CD8-positive, alpha-beta memory T cell (primary cell): ENCODE data around the gene PRPF40B. TPM values are rescaled to one million over a fixed set of nuclear protein-coding genes. Genes with fewer than 3 reads are reported as not detected.

Source experiments
- CTCF ChIA-PET: fragments of 350-600 bp; sonication (Branson Sonifier 250); formaldehyde crosslinking; loops from one replicate; lab custom pipeline; 2021; ENCODE audit warnings: antibody characterized with exemption; lab: Charles Lee
- POLR2A ChIA-PET: fragments of 350-600 bp; sonication (Branson Sonifier 250); formaldehyde crosslinking; loops from one replicate; lab custom pipeline; 2021; ENCODE audit warnings: antibody characterized with exemption; lab: Charles Lee
- DNase-seq, 5 donors: peaks; one replicate each; pipeline versions ENCODE4 v3.0.0 to v3.0.0-alpha.2; 2020 to 2022; ENCODE audit warnings: mixed read lengths in 1 of 5
- H3K27ac ChIP-seq: one replicate; pipeline ENCODE4 v1.7.0; 2013; ENCODE audit warnings: low read depth, mild to moderate bottlenecking, low read length, moderate library complexity
- H3K27me3 ChIP-seq: 2 replicates; pipeline ENCODE4 v1.7.0; 2013; ENCODE audit warnings: low read length, mild to moderate bottlenecking; ENCODE audit not compliant: insufficient read depth, poor library complexity, severe bottlenecking
- H3K36me3 ChIP-seq: 2 replicates; pipeline ENCODE4 v1.7.0; 2013; ENCODE audit warnings: mild to moderate bottlenecking, low read length, moderate library complexity; ENCODE audit not compliant: insufficient read depth
- H3K4me1 ChIP-seq: 2 replicates; pipeline ENCODE4 v1.7.0; 2013; ENCODE audit warnings: mild to moderate bottlenecking, low read length, moderate library complexity; ENCODE audit not compliant: insufficient read depth
- H3K4me3 ChIP-seq: 2 replicates; pipeline ENCODE4 v1.7.0; 2013; ENCODE audit warnings: mild to moderate bottlenecking, low read length
- H3K9me3 ChIP-seq: 2 replicates; pipeline ENCODE4 v1.7.0; 2013; ENCODE audit warnings: mild to moderate bottlenecking, low read length
- H3K27ac Mint-ChIP-seq, 8 donors: one replicate each; pipeline ENCODE4 v1.8.0; 2020 to 2021; ENCODE audit warnings: mixed read lengths in 8 of 8, mild to moderate bottlenecking in 6 of 8, inconsistent platforms in 3 of 8, moderate library complexity in 3 of 8
- H3K27me3 Mint-ChIP-seq, 2 donors: one replicate each; pipeline ENCODE4 v1.8.0; 2020 to 2021; ENCODE audit warnings: mixed read lengths in 2 of 2, mild to moderate bottlenecking in 1 of 2, moderate library complexity in 1 of 2
- H3K36me3 Mint-ChIP-seq, 3 donors: one replicate each; pipeline ENCODE4 v1.8.0; 2020 to 2021; ENCODE audit warnings: mixed read lengths in 3 of 3, inconsistent platforms in 1 of 3, mild to moderate bottlenecking in 1 of 3
- H3K4me1 Mint-ChIP-seq, 3 donors: one replicate each; pipeline ENCODE4 v1.8.0; 2020 to 2021; ENCODE audit warnings: mixed read lengths in 3 of 3, inconsistent platforms in 1 of 3, mild to moderate bottlenecking in 1 of 3
- H3K4me3 Mint-ChIP-seq, 7 donors: one replicate each; pipeline ENCODE4 v1.8.0; 2020 to 2021; ENCODE audit warnings: mixed read lengths in 7 of 7, mild to moderate bottlenecking in 6 of 7, moderate library complexity in 4 of 7, inconsistent platforms in 2 of 7
- H3K9me3 Mint-ChIP-seq, 5 donors: one replicate each; pipeline ENCODE4 v1.8.0; 2020 to 2022; ENCODE audit warnings: mixed read lengths in 5 of 5, mild to moderate bottlenecking in 3 of 5, moderate library complexity in 2 of 5, inconsistent platforms in 1 of 5
- polyA plus RNA-seq: library from polyadenylated mRNA; unstranded; fragments of 300-500 nt; fragmentation: Illumina TruSeq; gene quantifications from one replicate; pipeline ENCODE4 v1.2.3, GENCODE V29; 2021
- total RNA-seq, 2 experiments: library from RNA; stranded (reverse); gene quantifications; one replicate each; pipeline ENCODE4 v1.2.3, GENCODE V29; 2021

The PRPF40B gene
- total and polyA plus RNA-seq, 3 experiments from 2014 or later = 2.0 to 9.9 (median 9.0) TPM

- no peaks in the 10 kb centered on the region for H3K9me3 Mint-ChIP-seq
- no peaks in the 10 kb centered on the region for H3K27me3 Mint-ChIP-seq
Measured at GRCh38 chr12:49648712-49649003, 25.3 kb downstream of the PRPF40B start.

GRCh38 chr12:49649445-49649844 is 26.1 kb downstream of the PRPF40B start:
- peaks cover 2 to 88% (median 14%) of the 10 kb centered on the region in 3 donors for H3K36me3 Mint-ChIP-seq

More at GRCh38 chr12:49648712-49649003, 25.3 kb downstream of the PRPF40B start:
- H3K27ac ChIP-seq = no peak overlapping the region
- peaks cover 20% of the 10 kb centered on the region for H3K36me3 ChIP-seq
- Mint-ChIP-seq H3K4me3 (no peak overlapping the region), H3K36me3 (peaks cover 0 to 84% (median 11%) of the 10 kb centered on the region in 3 donors), H3K4me1 (peaks cover 18 to 35% (median 19%) of the 10 kb centered on the region in 3 donors), H3K27ac (peak overlapping the region in 7 of 8 donors; percentile 20 to 88 (median 62))
- no peak for DNase-seq
- H3K4me3 ChIP-seq = no peak overlapping the region
- CTCF ChIA-PET = interaction anchor here (1.3 to 10.3 kb wide), 10 partner anchors 11 to 190 kb away, joined by 3 to 248 read pairs (median 6); partner anchors contain the start of genes FMNL3 and TMBIM6
- POLR2A ChIA-PET = interaction anchor here (0.8 to 2.1 kb wide), 2 partner anchors 56 to 59 kb away, joined by 3 to 8 read pairs; no protein-coding TSS in a partner anchor
- H3K4me1 ChIP-seq = peaks cover 17% of the 10 kb centered on the region
- no peaks in the 10 kb centered on the region for H3K9me3 ChIP-seq
- H3K27me3 ChIP-seq = no peaks in the 10 kb centered on the region

GRCh38 chr12:49649892-49650291 is 26.5 kb downstream of the PRPF40B start:
- Histone ChIP-seq H3K4me1 (peaks cover 10% of the 10 kb centered on the region), H3K9me3 (no peaks in the 10 kb centered on the region), H3K4me3 (no peak overlapping the region), H3K27me3 (no peaks in the 10 kb centered on the region), H3K27ac (no peak overlapping the region), H3K36me3 (peaks cover 22% of the 10 kb centered on the region)
- peak overlapping the region in 5 of 8 donors; percentile 37 to 81 (median 48) for H3K27ac Mint-ChIP-seq
- POLR2A ChIA-PET = interaction anchor here (2.1 kb wide), 1 partner anchor 55 kb away, joined by 8 read pairs; no protein-coding TSS in a partner anchor
- CTCF ChIA-PET = interaction anchor here (1.5 to 10.3 kb wide), 4 partner anchors 13 to 91 kb away, joined by 6 to 248 read pairs (median 14); partner anchors contain the start of genes FMNL3 and TMBIM6
- H3K4me1 Mint-ChIP-seq = peaks cover 12 to 28% (median 13%) of the 10 kb centered on the region in 3 donors
- H3K36me3 Mint-ChIP-seq = peaks cover 6 to 90% (median 17%) of the 10 kb centered on the region in 3 donors
- no peak for DNase-seq
- no peak overlapping the region for H3K4me3 Mint-ChIP-seq
- H3K27me3 Mint-ChIP-seq = no peaks in the 10 kb centered on the region
- H3K9me3 Mint-ChIP-seq = no peaks in the 10 kb centered on the region

More at GRCh38 chr12:49649445-49649844, 26.1 kb downstream of the PRPF40B start:
- H3K4me3 ChIP-seq = no peak overlapping the region
- Mint-ChIP-seq H3K4me3 (no peak overlapping the region), H3K4me1 (peaks cover 16 to 33% (median 17%) of the 10 kb centered on the region in 3 donors), H3K27me3 (no peaks in the 10 kb centered on the region), H3K9me3 (no peaks in the 10 kb centered on the region), H3K27ac (peak overlapping the region in 7 of 8 donors; percentile 1 to 86 (median 51))
- peaks cover 22% of the 10 kb centered on the region for H3K36me3 ChIP-seq
- H3K27me3 ChIP-seq = no peaks in the 10 kb centered on the region
- POLR2A ChIA-PET = interaction anchor here (2.1 kb wide), 1 partner anchor 55 kb away, joined by 8 read pairs; no protein-coding TSS in a partner anchor
- no peak for DNase-seq
- no peak overlapping the region for H3K27ac ChIP-seq
- H3K9me3 ChIP-seq = no peaks in the 10 kb centered on the region
- peaks cover 14% of the 10 kb centered on the region for H3K4me1 ChIP-seq
- CTCF ChIA-PET = interaction anchor here (1.3 to 10.3 kb wide), 5 partner anchors 12 to 92 kb away, joined by 5 to 248 read pairs (median 10); partner anchors contain the start of genes FMNL3 and TMBIM6

DNA sequence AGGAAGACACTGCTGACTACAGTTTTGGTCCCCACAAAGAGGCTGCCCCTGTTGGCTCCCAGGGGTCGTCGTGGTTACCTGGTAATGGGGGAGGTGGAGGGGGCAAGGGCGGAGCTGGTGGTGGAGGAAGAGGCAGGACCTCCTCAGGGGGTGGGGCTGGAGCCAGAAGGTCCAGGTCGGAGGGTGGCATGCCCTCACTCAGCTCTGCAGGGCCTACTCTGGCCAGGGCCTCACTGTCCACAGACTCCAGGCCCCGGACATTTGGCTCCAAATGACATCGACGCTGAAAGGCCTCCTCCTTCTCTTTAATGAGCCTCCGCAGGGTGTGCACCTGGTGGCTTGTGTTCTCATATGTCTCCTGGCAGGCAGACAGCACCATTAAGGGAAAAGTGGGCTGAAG is 28.5 kb downstream of the PRPF40B start:
- Histone ChIP-seq H3K27me3 (no peaks in the 10 kb centered on the region), H3K36me3 (peaks cover 30% of the 10 kb centered on the region), H3K9me3 (no peaks in the 10 kb centered on the region), H3K4me3 (no peak overlapping the region), H3K27ac (no peak overlapping the region), H3K4me1 (peaks cover 11% of the 10 kb centered on the region)
- Mint-ChIP-seq H3K36me3 (peaks cover 6 to 87% (median 17%) of the 10 kb centered on the region in 3 donors), H3K4me3 (no peak overlapping the region), H3K27ac (peak overlapping the region in 2 of 8 donors; percentile 34 to 83), H3K4me1 (peaks cover 6 to 21% (median 16%) of the 10 kb centered on the region in 3 donors), H3K27me3 (no peaks in the 10 kb centered on the region), H3K9me3 (no peaks in the 10 kb centered on the region)
- no peak for DNase-seq
- ChIA-PET POLR2A (no interaction called here), CTCF (interaction anchor here (0.5 to 1.4 kb wide), 2 partner anchors 11 to 975 kb away, joined by 3 read pairs; no protein-coding TSS in a partner anchor)

- Mint-ChIP-seq H3K27me3 (no peaks in the 10 kb centered on the region), H3K4me3 (no peak overlapping the region), H3K27ac (peak overlapping the region in 2 of 8 donors; percentile 82 to 91), H3K9me3 (no peaks in the 10 kb centered on the region), H3K36me3 (peaks cover 12 to 88% (median 22%) of the 10 kb centered on the region in 3 donors), H3K4me1 (peaks cover 6 to 28% (median 21%) of the 10 kb centered on the region in 3 donors)
- POLR2A ChIA-PET = no interaction called here
- no peak overlapping the region for H3K4me3 ChIP-seq
- H3K27ac ChIP-seq = no peak overlapping the region
- H3K36me3 ChIP-seq = peaks cover 37% of the 10 kb centered on the region
- CTCF ChIA-PET = interaction anchor here (1.2 to 4.6 kb wide), 2 partner anchors 9 to 56 kb away, joined by 4 to 24 read pairs; no protein-coding TSS in a partner anchor
- H3K27me3 ChIP-seq = no peaks in the 10 kb centered on the region
- peaks cover 12% of the 10 kb centered on the region for H3K4me1 ChIP-seq
- DNase-seq = no peak
- H3K9me3 ChIP-seq = no peaks in the 10 kb centered on the region
Measured at GRCh38 chr12:49652921-49653520, 29.7 kb downstream of the PRPF40B start.

- Histone ChIP-seq H3K4me3 (no peak overlapping the region), H3K36me3 (peaks cover 29% of the 10 kb centered on the region), H3K4me1 (peaks cover 15% of the 10 kb centered on the region), H3K27ac (no peak overlapping the region), H3K9me3 (no peaks in the 10 kb centered on the region), H3K27me3 (no peaks in the 10 kb centered on the region)
- Mint-ChIP-seq H3K4me3 (no peak overlapping the region), H3K27me3 (no peaks in the 10 kb centered on the region), H3K4me1 (peaks cover 6 to 20% (median 18%) of the 10 kb centered on the region in 3 donors), H3K27ac (peak overlapping the region in 1 of 8 donors; percentile 28), H3K9me3 (no peaks in the 10 kb centered on the region), H3K36me3 (peaks cover 13 to 82% (median 24%) of the 10 kb centered on the region in 3 donors)
- ChIA-PET CTCF (interaction anchor here (0.8 to 4.6 kb wide), 3 partner anchors 11 to 57 kb away, joined by 3 to 24 read pairs (median 5); partner anchors contain the start of gene FMNL3), POLR2A (interaction anchor here (0.6 to 1.1 kb wide), 2 partner anchors 37 to 49 kb away, joined by 3 read pairs; no protein-coding TSS in a partner anchor)
- no peak for DNase-seq
Measured at GRCh38 chr12:49654715-49655114, 31.4 kb downstream of the PRPF40B start.

DNA sequence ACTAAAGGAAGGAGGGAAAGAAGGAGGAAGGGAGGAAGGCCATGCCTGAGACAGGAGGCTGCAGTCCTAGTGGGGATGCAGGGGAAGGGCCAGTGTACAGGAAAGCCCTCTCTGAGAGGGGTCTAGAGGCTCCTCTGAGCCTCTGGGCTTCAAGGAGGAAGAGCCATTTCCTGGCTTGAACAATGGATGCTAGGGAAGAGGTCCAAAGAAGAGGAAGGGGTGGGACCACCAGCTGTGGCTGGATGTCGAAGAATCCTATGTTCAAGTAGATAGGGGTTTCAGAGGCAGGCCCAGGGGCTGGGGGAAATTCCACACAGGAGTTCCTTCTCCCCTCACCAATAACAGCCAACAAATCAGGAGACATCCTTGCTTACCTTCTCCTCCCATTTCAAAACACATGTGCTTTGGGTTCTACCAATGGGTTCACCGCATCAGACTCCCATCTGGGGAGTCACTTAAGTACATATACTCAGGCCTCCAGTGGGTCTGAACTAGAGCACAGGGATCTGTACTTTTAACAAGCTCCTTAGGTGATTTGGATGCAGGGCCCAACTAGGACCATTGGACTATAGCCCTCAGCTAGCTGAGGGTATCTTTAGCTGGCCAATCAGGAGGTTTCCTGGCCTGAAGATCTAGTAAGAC is 32.4 kb downstream of the PRPF40B start:
- H3K27me3 Mint-ChIP-seq = no peaks in the 10 kb centered on the region

More for the DNA sequence above, 32.4 kb downstream of the PRPF40B start:
- Mint-ChIP-seq H3K36me3 (peaks cover 13 to 78% (median 18%) of the 10 kb centered on the region in 3 donors), H3K4me1 (peaks cover 11 to 26% (median 21%) of the 10 kb centered on the region in 3 donors), H3K4me3 (no peak overlapping the region), H3K27ac (peak overlapping the region in 7 of 8 donors; percentile 28 to 92 (median 54)), H3K9me3 (no peaks in the 10 kb centered on the region)
- POLR2A ChIA-PET = interaction anchor here (0.6 kb wide), 1 partner anchor 27 kb away, joined by 6 read pairs; no protein-coding TSS in a partner anchor
- H3K4me3 ChIP-seq = no peak overlapping the region
- no peaks in the 10 kb centered on the region for H3K9me3 ChIP-seq
- H3K36me3 ChIP-seq = peaks cover 25% of the 10 kb centered on the region
- CTCF ChIA-PET = interaction anchor here (1.0 to 4.6 kb wide), 4 partner anchors 12 to 122 kb away, joined by 3 to 24 read pairs (median 3); no protein-coding TSS in a partner anchor
- H3K4me1 ChIP-seq = peaks cover 25% of the 10 kb centered on the region
- H3K27ac ChIP-seq = no peak overlapping the region
- DNase-seq = no peak
- no peaks in the 10 kb centered on the region for H3K27me3 ChIP-seq
